GM12878 (cell line): ENCODE results near the gene LIPE.

Experiments used
- JUNB ChIP-seq: IDR thresholded peaks from 2 replicates; pipeline ENCODE4 v1.6.1; 2016; ENCODE audit warnings: antibody characterized with exemption, mild to moderate bottlenecking
- MXI1 ChIP-seq: fragments of 150-350 bp; IDR thresholded peaks from 2 replicates; pipeline ENCODE4 v1.6.1; 2011; ENCODE audit warnings: low read depth, mild to moderate bottlenecking, inconsistent platforms, low read length, improper control_type of control experiment
- TF ChIP-seq, protein P1 (sequence below): IDR thresholded peaks from 2 replicates; pipeline ENCODE4 v1.6.1; 2011; ENCODE audit warnings: low read depth, mild to moderate bottlenecking, low read length, moderate library complexity, borderline replicate concordance; ENCODE audit errors: extremely low read depth
- TF ChIP-seq, protein P2 (sequence below): fragments of 450-650 bp; formaldehyde crosslinking; IDR thresholded peaks from 2 replicates; pipeline ENCODE4 v1.4.0; 2022; ENCODE audit warnings: mild to moderate bottlenecking, moderate library complexity
- TF ChIP-seq, protein P3 (sequence below), 3 experiments: IDR thresholded peaks in 2 of 3; conservative IDR thresholded peaks in 1 of 3; 2 replicates each; pipeline ENCODE4 v1.5.1; 2011; ENCODE audit warnings: low read depth in 3 of 3, low read length in 3 of 3, mild to moderate bottlenecking in 3 of 3, control low read depth in 2 of 3, moderate library complexity in 2 of 3, inconsistent platforms in 1 of 3, mixed read lengths in 1 of 3; ENCODE audit not compliant: control insufficient read depth in 2 of 3, insufficient read depth in 1 of 3; ENCODE audit errors: extremely low read depth in 1 of 3

DNA sequence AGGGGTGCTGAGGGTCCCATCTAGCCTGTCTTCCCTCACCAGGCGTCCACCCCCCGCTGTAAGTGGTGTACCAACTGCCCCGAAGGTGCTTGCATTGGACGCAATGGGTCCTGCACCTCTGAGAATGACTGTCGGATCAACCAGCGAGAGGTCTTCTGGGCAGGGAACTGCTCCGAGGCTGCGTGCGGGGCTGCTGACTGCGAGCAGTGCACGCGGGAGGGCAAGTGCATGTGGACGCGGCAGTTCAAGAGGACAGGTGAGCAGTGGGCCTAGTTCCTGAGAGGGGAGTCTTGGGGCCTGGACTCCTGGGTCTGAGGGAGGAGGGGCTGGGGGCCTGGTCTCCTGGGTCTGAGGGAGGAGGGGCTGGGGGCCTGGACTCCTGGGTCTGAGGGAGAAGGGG is 64.8 kb downstream of the LIPE start:
- TF ChIP-seq MXI1 (no peak), JUNB (no peak)
- TF ChIP-seq, protein P1, sequence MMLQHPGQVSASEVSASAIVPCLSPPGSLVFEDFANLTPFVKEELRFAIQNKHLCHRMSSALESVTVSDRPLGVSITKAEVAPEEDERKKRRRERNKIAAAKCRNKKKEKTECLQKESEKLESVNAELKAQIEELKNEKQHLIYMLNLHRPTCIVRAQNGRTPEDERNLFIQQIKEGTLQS = no peak
- TF ChIP-seq, protein P2, sequence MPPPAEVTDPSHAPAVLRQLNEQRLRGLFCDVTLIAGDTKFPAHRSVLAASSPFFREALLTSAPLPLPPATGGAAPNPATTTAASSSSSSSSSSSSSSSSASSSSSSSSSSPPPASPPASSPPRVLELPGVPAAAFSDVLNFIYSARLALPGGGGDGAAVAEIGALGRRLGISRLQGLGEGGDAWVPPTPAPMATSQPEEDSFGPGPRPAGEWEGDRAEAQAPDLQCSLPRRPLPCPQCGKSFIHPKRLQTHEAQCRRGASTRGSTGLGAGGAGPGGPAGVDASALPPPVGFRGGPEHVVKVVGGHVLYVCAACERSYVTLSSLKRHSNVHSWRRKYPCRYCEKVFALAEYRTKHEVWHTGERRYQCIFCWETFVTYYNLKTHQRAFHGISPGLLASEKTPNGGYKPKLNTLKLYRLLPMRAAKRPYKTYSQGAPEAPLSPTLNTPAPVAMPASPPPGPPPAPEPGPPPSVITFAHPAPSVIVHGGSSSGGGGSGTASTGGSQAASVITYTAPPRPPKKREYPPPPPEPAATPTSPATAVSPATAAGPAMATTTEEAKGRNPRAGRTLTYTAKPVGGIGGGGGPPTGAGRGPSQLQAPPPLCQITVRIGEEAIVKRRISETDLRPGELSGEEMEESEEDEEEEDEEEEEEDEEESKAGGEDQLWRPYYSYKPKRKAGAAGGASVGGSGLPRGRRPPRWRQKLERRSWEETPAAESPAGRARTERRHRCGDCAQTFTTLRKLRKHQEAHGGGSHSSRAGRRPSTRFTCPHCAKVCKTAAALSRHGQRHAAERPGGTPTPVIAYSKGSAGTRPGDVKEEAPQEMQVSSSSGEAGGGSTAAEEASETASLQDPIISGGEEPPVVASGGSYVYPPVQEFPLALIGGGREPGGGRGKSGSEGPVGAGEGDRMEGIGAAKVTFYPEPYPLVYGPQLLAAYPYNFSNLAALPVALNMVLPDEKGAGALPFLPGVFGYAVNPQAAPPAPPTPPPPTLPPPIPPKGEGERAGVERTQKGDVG (CRISPR knock-in tag) = no peak
- TF ChIP-seq, protein P3, sequence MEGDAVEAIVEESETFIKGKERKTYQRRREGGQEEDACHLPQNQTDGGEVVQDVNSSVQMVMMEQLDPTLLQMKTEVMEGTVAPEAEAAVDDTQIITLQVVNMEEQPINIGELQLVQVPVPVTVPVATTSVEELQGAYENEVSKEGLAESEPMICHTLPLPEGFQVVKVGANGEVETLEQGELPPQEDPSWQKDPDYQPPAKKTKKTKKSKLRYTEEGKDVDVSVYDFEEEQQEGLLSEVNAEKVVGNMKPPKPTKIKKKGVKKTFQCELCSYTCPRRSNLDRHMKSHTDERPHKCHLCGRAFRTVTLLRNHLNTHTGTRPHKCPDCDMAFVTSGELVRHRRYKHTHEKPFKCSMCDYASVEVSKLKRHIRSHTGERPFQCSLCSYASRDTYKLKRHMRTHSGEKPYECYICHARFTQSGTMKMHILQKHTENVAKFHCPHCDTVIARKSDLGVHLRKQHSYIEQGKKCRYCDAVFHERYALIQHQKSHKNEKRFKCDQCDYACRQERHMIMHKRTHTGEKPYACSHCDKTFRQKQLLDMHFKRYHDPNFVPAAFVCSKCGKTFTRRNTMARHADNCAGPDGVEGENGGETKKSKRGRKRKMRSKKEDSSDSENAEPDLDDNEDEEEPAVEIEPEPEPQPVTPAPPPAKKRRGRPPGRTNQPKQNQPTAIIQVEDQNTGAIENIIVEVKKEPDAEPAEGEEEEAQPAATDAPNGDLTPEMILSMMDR (IDR thresholded peaks at IDR 0.05 in 2 of 3, conservative IDR thresholded peaks at IDR 0.05 in 1 of 3; ENCODE audit: control insufficient read depth in 2 of 3, extremely low read depth in 1 of 3, insufficient read depth in 1 of 3, low read depth in 3 of 3, low read length in 3 of 3) = no peak
